OCI-LY3 (cell line): ENCODE measurements around the gene RSRP1.

Experiments
- EZH2phosphoT487 ChIP-seq: fragments of 200-600 bp; shearing (Covaris generic); IDR thresholded peaks from 2 replicates; pipeline ENCODE4 v1.6.1; 2018; ENCODE audit warnings: antibody characterized with exemption, mixed run types, low read depth
- TF ChIP-seq, protein P1 (sequence below): fragments of 200-600, 300-600 bp; sonication (generic); IDR thresholded peaks from 2 replicates; pipeline ENCODE4 v1.5.1; 2014; ENCODE audit warnings: antibody characterized with exemption, low read length, low read depth

DNA sequence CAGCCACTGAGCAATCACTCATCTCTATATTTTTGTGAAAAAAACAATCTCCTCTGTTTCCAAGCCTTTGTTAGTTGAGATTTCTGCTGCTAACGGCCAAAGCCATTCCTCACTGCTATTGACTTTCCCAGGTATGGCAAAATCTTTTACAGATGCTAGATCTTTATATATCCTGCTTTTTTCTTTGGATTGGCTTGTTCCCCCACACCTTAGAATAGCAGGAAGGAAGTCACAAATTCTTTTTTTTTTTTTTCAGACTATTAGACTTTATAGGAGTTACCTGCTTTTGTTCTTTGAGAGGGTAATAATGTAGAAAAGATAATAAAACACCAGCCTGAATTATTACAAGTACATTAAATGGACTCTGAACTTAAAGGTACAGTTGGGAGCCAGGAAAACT lies 39.2 kb downstream of the RSRP1 start:
- TF ChIP-seq, protein P1, sequence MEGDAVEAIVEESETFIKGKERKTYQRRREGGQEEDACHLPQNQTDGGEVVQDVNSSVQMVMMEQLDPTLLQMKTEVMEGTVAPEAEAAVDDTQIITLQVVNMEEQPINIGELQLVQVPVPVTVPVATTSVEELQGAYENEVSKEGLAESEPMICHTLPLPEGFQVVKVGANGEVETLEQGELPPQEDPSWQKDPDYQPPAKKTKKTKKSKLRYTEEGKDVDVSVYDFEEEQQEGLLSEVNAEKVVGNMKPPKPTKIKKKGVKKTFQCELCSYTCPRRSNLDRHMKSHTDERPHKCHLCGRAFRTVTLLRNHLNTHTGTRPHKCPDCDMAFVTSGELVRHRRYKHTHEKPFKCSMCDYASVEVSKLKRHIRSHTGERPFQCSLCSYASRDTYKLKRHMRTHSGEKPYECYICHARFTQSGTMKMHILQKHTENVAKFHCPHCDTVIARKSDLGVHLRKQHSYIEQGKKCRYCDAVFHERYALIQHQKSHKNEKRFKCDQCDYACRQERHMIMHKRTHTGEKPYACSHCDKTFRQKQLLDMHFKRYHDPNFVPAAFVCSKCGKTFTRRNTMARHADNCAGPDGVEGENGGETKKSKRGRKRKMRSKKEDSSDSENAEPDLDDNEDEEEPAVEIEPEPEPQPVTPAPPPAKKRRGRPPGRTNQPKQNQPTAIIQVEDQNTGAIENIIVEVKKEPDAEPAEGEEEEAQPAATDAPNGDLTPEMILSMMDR = no peak
- no peak for TF ChIP-seq EZH2phosphoT487
